HepG2 (cell line): ENCODE data around the gene HOTAIR. TPM values are rescaled to one million over a fixed set of nuclear protein-coding genes. Genes with fewer than 3 reads are reported as not detected.
A peak's percentile ranks its signal among the peaks of the same experiment; 100 is the strongest.

ENCODE experiments used
- AGO2 ChIP-seq: fragments of 200-400 bp; formaldehyde crosslinking; optimal IDR thresholded peaks from 2 replicates; pipeline ENCODE3; 2017; ENCODE audit warnings: mild to moderate bottlenecking, low read depth, low read length, moderate library complexity
- CENPX ChIP-seq: sonication (generic); formaldehyde crosslinking; IDR thresholded peaks from 2 replicates; pipeline ENCODE4 v1.9.0; 2021; ENCODE audit warnings: mild to moderate bottlenecking, missing genetic modification reagents, moderate library complexity
- HMG20B ChIP-seq: conservative IDR thresholded peaks from 2 replicates; pipeline ENCODE4 v1.6.1; 2016; ENCODE audit warnings: missing genetic modification reagents, missing compliant biosample characterization
- HNF4G ChIP-seq, 2 experiments: sonication (generic) in 1 of 2; formaldehyde crosslinking in 1 of 2; IDR thresholded peaks; 2 replicates each; pipeline versions ENCODE4 v1.4.0 to v1.6.1; 2011 to 2020; ENCODE audit warnings: borderline replicate concordance in 2 of 2, low read depth in 2 of 2, mild to moderate bottlenecking in 2 of 2, low read length in 1 of 2, missing genetic modification reagents in 1 of 2, moderate library complexity in 1 of 2
- HNRNPL ChIP-seq: fragments of 200-400 bp; formaldehyde crosslinking; IDR thresholded peaks from 2 replicates; pipeline ENCODE4 v1.6.1; 2017; ENCODE audit warnings: mild to moderate bottlenecking, low read depth, low read length
- JARID2 ChIP-seq: sonication (generic); formaldehyde crosslinking; IDR thresholded peaks from 2 replicates; pipeline ENCODE4 v1.8.1; 2023; ENCODE audit warnings: missing genetic modification reagents, inconsistent platforms; ENCODE audit not compliant: insufficient replicate concordance
- KLF13 ChIP-seq: sonication (generic); formaldehyde crosslinking; IDR thresholded peaks from 2 replicates; pipeline ENCODE4 v1.4.0; 2020; ENCODE audit warnings: mild to moderate bottlenecking, missing genetic modification reagents
- NFIC ChIP-seq: IDR thresholded peaks from 2 replicates; pipeline ENCODE4 v1.6.1; 2012; ENCODE audit warnings: mild to moderate bottlenecking, low read length, inconsistent platforms
- PAX8 ChIP-seq: sonication (generic); formaldehyde crosslinking; IDR thresholded peaks from 2 replicates; pipeline ENCODE4 v1.8.0; 2022; ENCODE audit warnings: mild to moderate bottlenecking, missing genetic modification reagents, borderline replicate concordance
- PITX1 ChIP-seq: sonication (generic); formaldehyde crosslinking; IDR thresholded peaks from 2 replicates; pipeline ENCODE4 v1.5.1; 2020; ENCODE audit warnings: mild to moderate bottlenecking, missing genetic modification reagents
- POGZ ChIP-seq: sonication (generic); formaldehyde crosslinking; IDR thresholded peaks from 2 replicates; pipeline ENCODE4 v1.4.0; 2020; ENCODE audit warnings: mild to moderate bottlenecking, missing genetic modification reagents
- PRPF4 ChIP-seq: fragments of 200-400 bp; formaldehyde crosslinking; IDR thresholded peaks from 2 replicates; pipeline ENCODE4 v1.6.1; 2016; ENCODE audit warnings: low read length, low read depth; ENCODE audit not compliant: poor library complexity, severe bottlenecking
- RCOR2 ChIP-seq: IDR thresholded peaks from 2 replicates; pipeline ENCODE4 v1.6.1; 2016; ENCODE audit warnings: missing biosample characterization, missing genetic modification reagents
- REST ChIP-seq, 2 experiments: IDR thresholded peaks; 2 replicates each; pipeline ENCODE4 v1.6.1; 2011 to 2012; ENCODE audit warnings: low read length in 2 of 2, borderline replicate concordance in 1 of 2, low read depth in 1 of 2, mild to moderate bottlenecking in 1 of 2, moderate library complexity in 1 of 2
- SALL2 ChIP-seq: sonication (generic); formaldehyde crosslinking; IDR thresholded peaks from 2 replicates; pipeline ENCODE4 v1.8.1; 2023; ENCODE audit warnings: mild to moderate bottlenecking, missing genetic modification reagents, inconsistent platforms
- SMAD1 ChIP-seq: sonication (generic); formaldehyde crosslinking; IDR thresholded peaks from 2 replicates; pipeline ENCODE4 v1.4.0; 2020; ENCODE audit warnings: missing genetic modification reagents, low read depth, mild to moderate bottlenecking, borderline replicate concordance
- ZBTB3 ChIP-seq: sonication (generic); formaldehyde crosslinking; IDR thresholded peaks from 2 replicates; pipeline ENCODE4 v1.4.0; 2020; ENCODE audit warnings: low read depth, mild to moderate bottlenecking, moderate library complexity, missing genetic modification reagents, borderline replicate concordance
- ZMYM2 ChIP-seq: sonication (generic); formaldehyde crosslinking; IDR thresholded peaks from 2 replicates; pipeline ENCODE4 v1.8.0; 2022; ENCODE audit warnings: mild to moderate bottlenecking, missing genetic modification reagents
- ZNF136 ChIP-seq: sonication (generic); formaldehyde crosslinking; IDR thresholded peaks from 2 replicates; pipeline ENCODE4 v1.8.1; 2022; ENCODE audit warnings: low read depth, mild to moderate bottlenecking, moderate library complexity, missing genetic modification reagents
- ZNF251 ChIP-seq: sonication (generic); formaldehyde crosslinking; IDR thresholded peaks from 2 replicates; pipeline ENCODE4 v1.9.0; 2021; ENCODE audit warnings: mild to moderate bottlenecking, missing genetic modification reagents
- ZNF619 ChIP-seq: sonication (generic); formaldehyde crosslinking; IDR thresholded peaks from 2 replicates; pipeline ENCODE4 v1.4.0; 2020; ENCODE audit warnings: mild to moderate bottlenecking, missing genetic modification reagents
- polyA plus RNA-seq, 8 experiments: library from polyadenylated mRNA; depleted of rRNA in 3 of 8; stranded (reverse) in 7 of 8; unstranded in 1 of 8; fragments of >200 nt; fragmentation: Illumina TruSeq in 4 of 8; extraction: Trizol in 4 of 8; gene quantifications; 2 replicates each; pipeline versions ENCODE4 v1.2.1 to v1.2.3, GENCODE V29; 2011 to 2016; ENCODE audit warnings: low read depth in 4 of 8, missing spikeins in 1 of 8, mixed read lengths in 1 of 8; ENCODE audit not compliant: insufficient read depth in 1 of 8
- total RNA-seq, 5 experiments: library from RNA; depleted of rRNA; stranded (reverse); fragments of >200 nt; fragmentation: Illumina TruSeq; extraction: Trizol; gene quantifications; 2 replicates each; pipeline ENCODE4 v1.2.3, GENCODE V29; 2016; ENCODE audit warnings: low read depth in 1 of 5

Gene HOTAIR
- total and polyA plus RNA-seq, 2 of the 13 experiments (the other 11 are each of a cell fraction or from before 2014, with no cell fraction given): not detected

GRCh38 chr12:54000116-54001114, 25.7 kb upstream of the HOTAIR start, which contains the start of gene HOXC9 (continued):
- TF ChIP-seq HMG20B: no peak
- TF ChIP-seq AGO2: no peak
- TF ChIP-seq PITX1 (CRISPR knock-in tag): no peak
- TF ChIP-seq ZBTB3 (CRISPR knock-in tag): no peak
- no peak for TF ChIP-seq HNRNPL
- TF ChIP-seq PAX8 (CRISPR knock-in tag): no peak
- no peak for TF ChIP-seq PRPF4
- no peak for TF ChIP-seq REST (IDR thresholded peaks at IDR 0.05; ENCODE audit: borderline replicate concordance in 1 of 2, low read depth in 1 of 2, low read length in 2 of 2)
- peak; percentile 58 for TF ChIP-seq SALL2 (CRISPR knock-in tag)
- no peak for TF ChIP-seq CENPX (CRISPR knock-in tag)
- TF ChIP-seq ZNF619 (CRISPR knock-in tag): no peak
- no peak for TF ChIP-seq ZNF136 (CRISPR knock-in tag)
- TF ChIP-seq ZNF251 (CRISPR knock-in tag): no peak
- TF ChIP-seq HNF4G (IDR thresholded peaks at IDR 0.05; ENCODE audit: borderline replicate concordance, low read depth, low read length): no peak
- no peak for TF ChIP-seq HNF4G (CRISPR knock-in tag; IDR thresholded peaks at IDR 0.05; ENCODE audit: borderline replicate concordance, low read depth)
- TF ChIP-seq POGZ (CRISPR knock-in tag): no peak
- no peak for TF ChIP-seq SMAD1 (CRISPR knock-in tag)
- no peak for TF ChIP-seq NFIC
- TF ChIP-seq RCOR2 (CRISPR knock-in tag): no peak
- no peak for TF ChIP-seq JARID2 (CRISPR knock-in tag)
- TF ChIP-seq ZMYM2 (CRISPR knock-in tag): no peak
- no peak for TF ChIP-seq KLF13 (CRISPR knock-in tag)
